ENCODE results near the gene C14orf119.

Gene C14orf119

DNA sequence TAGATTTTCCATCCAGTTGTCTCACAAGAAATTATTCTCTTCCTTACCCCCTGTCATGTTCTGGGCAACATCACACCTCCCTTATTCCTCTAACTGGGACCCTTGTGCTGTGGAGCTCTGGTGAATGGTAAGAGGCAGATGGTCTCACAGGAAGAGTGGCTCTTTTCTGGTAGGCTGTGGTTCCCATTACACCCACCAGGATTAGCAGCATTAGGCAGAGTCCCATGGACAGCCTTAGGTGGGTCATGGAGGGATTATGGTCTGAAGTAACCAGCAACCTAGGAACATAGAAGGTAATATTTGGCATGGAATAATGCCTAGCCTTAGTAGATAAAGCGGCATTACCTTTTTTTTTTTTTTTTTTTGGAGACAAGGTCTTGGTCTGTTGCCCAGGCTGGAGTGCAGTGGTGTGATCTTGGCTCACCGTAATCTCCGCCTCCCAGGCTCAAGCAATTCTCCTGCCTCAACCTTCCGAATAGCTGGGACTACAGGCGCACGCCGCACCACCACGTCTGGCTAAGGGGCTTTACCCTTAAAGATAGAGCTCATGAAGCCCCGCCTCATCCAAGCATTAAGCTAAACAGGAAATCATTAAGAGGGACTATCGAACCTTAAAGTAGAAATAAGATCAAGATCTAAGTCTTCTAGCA, 4.0 kb downstream of the C14orf119 start:
- TF ChIP-seq, protein P1, sequence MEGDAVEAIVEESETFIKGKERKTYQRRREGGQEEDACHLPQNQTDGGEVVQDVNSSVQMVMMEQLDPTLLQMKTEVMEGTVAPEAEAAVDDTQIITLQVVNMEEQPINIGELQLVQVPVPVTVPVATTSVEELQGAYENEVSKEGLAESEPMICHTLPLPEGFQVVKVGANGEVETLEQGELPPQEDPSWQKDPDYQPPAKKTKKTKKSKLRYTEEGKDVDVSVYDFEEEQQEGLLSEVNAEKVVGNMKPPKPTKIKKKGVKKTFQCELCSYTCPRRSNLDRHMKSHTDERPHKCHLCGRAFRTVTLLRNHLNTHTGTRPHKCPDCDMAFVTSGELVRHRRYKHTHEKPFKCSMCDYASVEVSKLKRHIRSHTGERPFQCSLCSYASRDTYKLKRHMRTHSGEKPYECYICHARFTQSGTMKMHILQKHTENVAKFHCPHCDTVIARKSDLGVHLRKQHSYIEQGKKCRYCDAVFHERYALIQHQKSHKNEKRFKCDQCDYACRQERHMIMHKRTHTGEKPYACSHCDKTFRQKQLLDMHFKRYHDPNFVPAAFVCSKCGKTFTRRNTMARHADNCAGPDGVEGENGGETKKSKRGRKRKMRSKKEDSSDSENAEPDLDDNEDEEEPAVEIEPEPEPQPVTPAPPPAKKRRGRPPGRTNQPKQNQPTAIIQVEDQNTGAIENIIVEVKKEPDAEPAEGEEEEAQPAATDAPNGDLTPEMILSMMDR (IDR thresholded peaks at IDR 0.05; ENCODE audit: low read depth, low read length), result no peak
- no peak for DNase-seq (ENCODE audit: extremely low read depth, low read depth)

DNA sequence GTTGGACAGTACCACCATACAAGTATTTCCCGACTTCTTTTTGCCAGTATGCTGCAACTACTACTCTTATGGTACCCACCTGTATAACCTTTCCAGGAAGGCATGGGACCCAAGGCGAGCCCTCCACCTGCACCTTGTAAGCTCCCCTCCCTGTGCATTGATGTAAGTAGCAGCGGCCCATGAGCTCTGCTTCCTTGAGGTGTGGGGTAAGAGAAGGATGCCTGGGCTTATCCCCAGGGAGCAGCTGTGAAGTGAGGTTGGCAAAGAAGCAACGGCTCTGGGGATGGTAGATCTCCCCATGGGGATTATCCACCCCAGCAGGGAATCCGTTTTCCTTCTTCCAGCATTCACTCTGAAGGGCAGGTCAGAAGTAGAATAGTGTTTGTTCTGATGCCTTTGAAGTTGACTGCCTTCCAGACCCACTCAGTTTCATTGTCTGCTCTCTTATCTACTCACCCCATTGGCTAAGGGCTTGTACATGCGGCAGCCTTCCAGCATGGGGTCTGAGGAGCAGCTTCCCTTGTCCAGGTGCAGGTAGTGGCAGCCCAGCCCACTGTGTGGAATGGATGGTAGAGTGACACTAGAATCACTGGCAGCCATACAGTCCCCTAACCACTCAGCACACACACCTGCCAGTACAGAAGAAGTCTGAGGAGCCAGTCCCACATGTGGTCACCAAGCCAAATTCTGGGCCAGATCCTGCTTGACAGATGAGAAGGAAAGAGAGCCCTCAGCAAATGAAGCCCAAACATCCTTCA, 6.1 kb downstream of the C14orf119 start:
- DNase-seq (ENCODE audit: extremely low read depth, low read depth), result no peak
- TF ChIP-seq, protein P1 (IDR thresholded peaks at IDR 0.05; ENCODE audit: low read depth, low read length), result no peak

DNA sequence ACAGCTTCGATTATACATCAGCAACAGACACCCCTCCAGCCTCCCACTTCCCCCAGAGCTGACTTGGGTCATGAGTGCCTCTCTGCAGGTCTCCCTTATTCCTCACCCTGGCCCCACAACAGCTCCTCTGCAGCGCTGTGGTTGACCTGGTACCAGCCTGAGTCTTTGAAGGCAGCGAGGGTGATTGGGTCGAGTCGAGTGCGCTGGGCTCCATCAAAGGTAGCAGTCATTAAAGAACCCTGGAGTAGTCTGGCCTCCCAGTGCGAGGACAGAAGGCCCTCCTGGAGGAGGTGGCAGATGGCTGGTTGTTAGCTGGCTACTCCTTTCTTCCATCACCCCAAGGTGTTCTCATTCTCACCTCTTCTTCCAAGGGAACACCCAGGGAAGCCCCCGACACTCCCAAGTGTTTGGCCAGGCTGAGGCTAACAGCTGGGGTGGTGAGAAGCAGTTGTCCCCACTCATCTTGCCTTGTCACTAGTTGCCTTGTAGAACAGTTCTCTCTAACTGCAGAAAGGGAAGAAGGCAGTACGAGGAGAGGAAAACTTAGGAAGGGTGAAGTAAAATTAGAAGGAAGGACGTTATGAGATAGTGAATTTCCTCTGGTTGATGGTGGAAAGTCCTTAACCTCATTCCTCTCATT, 6.8 kb downstream of the C14orf119 start:
- no peak for DNase-seq (ENCODE audit: extremely low read depth, low read depth)
- TF ChIP-seq, protein P1 (IDR thresholded peaks at IDR 0.05; ENCODE audit: low read depth, low read length), result no peak

DNA sequence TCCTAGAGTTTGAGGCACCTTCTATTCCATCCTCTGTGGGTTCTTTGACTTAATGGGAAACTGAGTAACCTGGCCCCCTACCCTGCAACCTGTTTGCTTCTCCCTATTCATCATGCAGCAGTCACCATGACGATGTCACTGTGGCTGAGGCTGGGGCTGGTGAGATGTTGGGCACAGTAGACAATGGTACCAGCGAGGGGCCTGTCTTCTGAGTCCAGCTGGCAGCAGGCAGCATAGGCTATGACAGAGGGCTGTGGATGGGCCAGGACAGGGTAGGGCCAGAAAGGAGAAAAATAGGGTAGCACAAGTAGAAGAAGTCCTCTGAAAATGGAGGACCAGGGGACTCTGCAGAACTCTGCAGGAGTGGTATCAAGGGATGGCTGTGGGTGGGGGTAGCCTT, 7.5 kb downstream of the C14orf119 start:
- TF ChIP-seq, protein P1 (IDR thresholded peaks at IDR 0.05; ENCODE audit: low read depth, low read length), result no peak
- no peak for DNase-seq (ENCODE audit: extremely low read depth, low read depth)

DNA sequence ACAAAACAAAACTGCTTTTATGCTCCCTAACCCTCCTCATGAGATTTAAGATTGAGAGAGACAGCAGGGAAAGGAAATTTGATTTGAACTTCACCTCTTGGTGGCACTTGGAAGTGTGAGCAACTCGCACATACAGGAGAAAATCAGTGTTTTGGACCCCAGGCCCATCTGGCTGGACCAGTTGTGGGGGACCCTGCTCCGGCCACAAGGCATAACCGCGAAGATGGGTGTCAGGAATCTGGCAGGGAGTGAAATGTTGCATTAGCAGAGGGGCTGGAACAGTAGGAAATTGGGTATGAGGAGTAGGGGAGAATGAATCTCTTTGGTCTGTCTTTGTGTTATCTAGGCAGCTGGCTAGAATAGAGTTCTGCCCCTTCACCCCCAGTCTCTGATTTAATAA, 8.3 kb downstream of the C14orf119 start:
- TF ChIP-seq, protein P1 (IDR thresholded peaks at IDR 0.05; ENCODE audit: low read depth, low read length), result no peak
- DNase-seq (ENCODE audit: extremely low read depth, low read depth), result no peak

DNA sequence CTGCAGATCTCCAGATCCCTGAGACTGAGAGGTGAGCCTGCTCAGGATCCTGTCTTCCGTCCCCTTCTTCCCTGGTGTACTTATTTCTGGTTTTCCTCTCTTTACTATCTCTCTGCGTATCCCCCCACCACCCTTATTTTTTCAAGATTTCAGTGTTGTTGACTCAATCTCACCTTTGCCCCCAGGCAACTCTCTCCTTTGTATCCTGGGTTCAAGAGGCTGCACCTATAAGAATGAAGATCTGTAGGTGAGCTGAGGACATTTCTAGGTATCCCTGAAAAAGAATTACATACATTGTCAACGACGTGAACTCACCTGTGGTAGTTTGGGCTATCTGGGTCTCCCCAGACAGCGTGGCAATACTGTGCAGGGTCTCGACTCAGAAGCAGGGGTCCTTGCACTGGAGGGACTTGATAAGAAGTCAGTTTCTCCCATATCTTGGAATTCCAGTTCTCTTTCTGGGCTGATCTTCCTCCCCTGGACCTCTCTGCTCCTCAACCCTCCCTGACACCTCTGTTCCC, 8.8 kb downstream of the C14orf119 start:
- TF ChIP-seq, protein P1 (IDR thresholded peaks at IDR 0.05; ENCODE audit: low read depth, low read length), result no peak
- DNase-seq (ENCODE audit: extremely low read depth, low read depth), result no peak
